Measurements from ENCODE around the gene C1QL2.

C1QL2 gene

DNA sequence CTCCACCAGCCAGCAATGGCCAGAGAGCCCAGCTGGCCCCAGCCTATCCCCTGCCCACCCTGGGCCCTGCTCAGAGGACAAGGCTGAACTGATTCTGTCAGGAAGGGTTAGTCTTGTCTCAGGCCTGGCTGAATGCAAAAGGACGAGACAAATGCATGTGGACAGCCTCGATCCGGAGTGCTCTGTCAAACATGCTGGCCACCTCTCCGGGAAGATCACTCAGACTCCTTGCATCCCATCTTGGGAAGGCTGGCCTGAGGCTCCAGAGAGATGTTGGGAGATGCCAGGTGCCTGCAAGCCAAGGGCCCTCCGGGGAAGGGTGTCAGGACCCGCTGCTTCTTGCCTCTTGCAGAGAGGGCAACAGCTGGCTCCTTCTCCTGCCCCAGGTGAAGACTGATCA, 20.2 kb upstream of the C1QL2 start:
- no peak for DNase-seq

DNA sequence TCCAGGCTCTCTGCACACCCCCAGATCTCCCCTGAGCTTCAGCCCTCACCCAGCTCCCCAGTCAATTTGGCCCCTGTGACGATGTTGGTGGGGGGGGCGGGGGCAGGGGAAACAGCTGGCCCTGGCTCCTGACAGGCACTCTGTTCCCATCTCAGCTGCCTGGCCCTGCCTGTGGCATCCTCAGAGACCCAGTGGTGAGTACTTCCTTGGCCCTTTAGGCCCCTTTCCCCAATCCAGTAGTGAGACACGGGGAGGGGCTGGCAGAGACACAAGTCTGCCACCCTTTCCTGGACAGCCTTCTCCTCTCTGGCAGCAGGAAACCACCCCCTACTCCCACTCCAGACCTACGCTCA, 19.3 kb upstream of the C1QL2 start:
- no peak for DNase-seq

DNA sequence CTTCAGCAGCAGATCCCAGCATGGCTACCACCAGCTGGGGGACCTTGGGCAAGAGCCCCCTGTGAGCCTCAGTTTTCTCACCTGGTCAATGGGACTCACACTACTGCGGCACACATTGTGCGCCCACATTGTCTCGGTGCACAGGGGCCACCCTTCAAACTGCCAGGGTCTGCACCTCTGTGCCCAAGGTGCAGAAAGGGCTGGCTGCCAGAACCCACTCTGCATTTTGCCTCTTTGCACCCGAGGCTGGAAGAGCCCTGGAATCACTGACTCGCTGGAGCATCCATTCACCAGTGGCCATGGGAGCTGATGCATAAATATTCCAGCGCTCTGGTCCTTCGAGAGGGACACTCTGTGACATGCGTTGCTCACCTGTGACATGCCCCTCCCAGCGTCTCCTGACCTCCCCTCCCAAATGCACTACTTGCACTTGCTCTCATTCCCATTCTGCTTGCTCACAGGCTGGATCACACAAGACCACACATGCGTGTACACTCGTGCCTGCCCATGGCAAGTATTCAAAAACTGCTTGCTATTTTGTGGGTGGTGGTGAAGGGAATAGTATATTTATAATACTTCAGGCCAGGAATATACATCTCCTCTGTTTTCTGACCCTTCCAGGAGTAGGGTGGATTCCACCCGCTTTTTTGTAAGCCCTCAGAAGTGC, 18.8 kb upstream of the C1QL2 start:
- no peak for DNase-seq

DNA sequence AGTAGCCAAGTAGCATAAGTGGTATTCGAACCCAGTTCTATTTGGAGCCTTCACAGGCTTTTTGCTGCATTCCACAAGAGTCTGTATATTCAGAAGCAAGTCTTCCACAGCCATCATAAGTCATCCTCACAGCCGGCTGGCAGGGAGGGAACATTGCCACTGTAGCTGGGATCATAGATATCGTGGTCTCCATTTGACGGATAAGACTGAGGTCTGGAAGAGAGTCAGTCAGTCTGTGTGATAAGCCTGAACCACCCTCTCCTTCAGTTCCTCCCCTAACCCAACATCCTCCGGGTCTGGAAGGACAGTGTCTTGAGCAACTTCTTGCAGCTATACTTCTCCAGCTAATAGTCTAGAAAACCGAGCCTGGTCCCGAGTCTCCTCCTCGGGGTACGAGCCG, 17.0 kb upstream of the C1QL2 start:
- DNase-seq, result no peak

DNA sequence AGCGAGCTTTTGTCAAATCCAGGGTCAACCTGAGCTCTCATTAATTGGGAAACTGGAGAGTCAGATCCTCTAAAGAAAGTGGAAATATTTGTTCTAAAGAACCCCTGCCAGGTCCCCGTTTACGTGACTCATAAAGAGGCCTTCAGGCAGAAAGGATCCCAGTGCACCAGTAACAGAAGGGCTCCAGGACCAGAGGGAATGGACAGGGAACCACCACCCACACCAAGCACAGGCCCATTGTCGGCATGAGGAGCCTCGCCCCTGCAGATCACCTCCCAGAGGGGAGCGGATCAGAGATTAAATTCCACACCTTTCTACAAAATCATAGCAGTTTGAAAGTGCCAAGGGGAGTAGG, 16.4 kb upstream of the C1QL2 start:
- no peak for DNase-seq

DNA sequence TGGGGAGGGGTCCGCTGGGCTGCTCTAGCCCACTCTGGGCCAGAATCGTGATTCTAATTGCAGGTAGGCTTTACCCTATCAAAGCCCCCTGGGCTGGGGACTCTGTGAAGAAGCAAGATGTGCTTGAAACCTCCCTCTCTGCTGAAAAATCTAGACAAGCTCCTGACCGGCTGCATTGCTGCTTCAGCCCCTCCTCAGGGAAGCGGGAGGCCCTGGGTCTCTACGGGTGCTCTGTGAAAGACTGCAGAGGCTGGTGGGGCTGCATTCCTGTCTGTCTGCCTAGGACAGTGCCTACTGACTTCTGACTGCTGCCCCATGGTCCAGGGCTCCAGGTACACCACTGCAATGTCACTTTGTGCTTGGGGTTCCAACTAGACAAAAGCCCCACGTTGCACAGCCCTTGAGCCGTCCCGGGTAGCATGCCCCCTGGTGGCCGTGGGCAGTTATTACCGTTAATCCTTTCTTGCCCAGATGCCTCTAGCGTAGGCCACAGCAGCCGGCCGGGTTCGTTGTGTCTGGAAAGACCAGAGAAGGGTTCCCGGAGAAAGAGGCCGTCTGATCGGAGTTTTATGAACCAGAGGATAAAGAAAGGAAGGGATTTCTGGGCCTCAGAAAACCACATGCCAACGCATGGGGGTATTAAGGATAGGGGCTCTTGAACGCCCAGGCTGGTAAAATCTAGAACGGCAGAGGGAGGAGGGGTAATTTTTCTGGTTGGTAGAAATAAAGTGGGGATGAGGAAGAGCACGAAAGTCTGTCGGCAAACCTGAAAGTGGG, 15.9 kb upstream of the C1QL2 start:
- peak; percentile 28 for DNase-seq

DNA sequence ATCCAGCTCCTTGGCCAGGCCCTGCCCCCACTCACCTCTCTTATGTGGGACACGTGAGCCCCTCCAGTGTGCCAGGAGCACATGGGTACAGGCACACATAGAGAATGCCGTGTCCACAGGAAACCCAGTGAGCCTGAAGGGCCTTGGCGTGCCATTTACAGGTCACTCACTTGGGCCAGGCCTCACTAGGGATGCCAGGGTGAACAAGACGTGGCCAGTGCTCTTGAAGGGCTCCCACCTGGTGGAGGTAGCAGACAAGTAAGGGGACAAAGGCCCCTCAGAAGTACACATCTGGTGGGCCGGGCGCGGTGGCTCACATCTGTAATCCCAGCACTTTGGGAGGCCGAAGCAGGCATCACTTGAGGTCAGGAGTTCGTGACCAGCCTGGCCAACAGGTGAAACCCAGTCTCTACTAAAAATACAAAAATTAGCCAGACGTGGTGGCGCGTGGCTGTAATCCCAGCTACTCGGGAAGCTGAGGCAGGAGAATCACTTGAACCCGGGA, 15.1 kb upstream of the C1QL2 start:
- no peak for DNase-seq

DNA sequence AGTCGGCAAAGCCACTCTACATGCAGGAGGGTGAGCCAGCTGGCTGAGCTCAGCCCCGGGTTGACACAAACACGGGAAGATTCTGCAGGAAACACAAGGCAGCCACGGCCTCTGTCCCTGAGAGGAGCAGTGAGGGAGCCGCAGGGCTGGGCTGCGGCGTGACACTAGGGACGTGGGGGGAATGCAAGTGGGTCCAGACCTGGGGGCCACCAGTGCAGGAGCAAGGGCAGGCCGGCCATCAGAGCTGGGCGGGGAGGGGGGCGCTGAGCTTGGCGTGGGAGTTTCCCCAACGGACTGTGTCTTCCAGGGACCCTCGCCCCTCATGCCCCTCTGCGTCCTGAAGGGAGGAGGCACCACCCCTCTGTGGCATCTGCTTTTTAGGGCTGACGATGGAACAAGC, 12.0 kb upstream of the C1QL2 start:
- no peak for DNase-seq

DNA sequence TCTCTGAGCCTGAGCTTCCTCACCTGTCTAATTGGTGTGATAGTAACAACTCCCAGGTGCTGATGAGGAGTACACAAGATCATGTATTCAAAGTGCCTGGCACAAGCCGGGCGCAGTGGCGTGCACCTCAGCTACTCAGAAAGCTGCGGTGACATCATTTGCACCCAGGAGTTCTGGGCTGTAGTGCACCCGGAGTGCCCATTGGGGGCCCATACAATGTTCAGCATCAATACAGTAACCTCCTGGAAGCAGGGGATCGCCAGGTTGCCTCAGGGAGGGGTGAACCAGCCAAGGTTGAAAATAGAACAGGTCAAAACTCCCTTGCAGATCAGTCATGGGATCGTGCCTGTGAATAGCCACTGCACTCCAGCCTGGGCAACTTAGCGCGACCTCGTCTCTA, 11.2 kb upstream of the C1QL2 start:
- no peak for DNase-seq

DNA sequence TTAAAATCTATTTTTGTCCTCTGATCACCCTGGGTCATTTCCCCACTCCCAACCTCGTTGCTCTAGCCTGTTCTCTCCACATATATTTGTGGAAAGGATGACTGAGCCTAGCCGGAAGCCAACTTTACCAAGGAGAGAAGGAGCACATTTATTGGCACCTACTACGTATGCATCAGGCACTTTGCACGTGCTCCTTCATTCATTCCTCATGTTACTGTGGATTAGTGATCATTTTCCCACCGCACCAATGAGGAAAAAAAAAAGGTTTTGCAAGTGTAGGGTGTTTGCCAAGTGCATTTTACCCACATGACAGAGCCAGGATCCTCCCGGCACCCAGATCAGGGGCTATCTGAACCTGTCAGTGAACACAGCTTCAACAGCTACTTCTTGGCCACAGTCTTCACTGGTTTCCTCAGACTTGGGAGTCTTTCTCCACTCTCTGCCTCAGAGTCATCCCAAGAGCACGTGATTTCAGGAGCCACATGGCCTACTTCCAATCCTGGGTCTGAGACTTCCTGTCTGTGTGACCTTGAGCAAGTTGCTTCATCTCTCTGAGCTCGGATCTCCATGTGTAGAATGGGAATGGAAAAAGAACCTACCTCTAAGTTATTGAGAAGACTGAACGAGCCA, 1.9 kb upstream of the C1QL2 start:
- no peak for DNase-seq

DNA sequence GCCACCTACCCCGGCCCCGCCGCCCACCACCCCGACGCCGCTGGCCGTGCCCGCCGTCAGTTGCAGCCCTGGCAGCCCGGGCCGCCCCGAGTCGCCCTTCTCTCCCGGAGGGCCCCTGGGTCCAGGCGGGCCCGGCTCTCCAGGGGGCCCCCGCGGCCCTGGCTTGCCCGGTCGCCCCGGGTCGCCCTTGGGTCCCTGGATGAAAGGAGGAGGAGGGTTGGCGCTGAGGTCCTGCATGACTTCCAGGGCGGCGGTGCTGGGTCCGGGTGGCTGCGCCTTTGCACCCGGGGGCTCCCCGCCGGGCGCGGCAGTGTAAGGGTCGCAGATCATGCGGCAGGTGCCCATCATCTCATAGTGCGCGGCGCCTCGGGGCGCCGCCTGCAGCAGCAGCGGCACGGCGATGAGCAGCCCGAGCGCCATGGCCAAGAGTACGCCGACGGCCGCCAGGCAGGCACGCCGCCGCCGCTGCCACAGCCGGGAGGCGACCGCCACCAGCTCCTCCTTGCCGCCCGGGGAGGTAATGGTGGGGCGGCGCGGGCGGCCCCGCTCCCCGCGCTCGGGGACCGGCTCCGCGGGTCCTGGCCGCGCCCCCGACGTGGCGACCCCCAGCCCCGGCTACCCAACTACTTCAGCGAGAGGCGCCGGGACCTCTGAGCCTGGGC, 570 bp downstream of the C1QL2 start:
- no peak for DNase-seq

DNA sequence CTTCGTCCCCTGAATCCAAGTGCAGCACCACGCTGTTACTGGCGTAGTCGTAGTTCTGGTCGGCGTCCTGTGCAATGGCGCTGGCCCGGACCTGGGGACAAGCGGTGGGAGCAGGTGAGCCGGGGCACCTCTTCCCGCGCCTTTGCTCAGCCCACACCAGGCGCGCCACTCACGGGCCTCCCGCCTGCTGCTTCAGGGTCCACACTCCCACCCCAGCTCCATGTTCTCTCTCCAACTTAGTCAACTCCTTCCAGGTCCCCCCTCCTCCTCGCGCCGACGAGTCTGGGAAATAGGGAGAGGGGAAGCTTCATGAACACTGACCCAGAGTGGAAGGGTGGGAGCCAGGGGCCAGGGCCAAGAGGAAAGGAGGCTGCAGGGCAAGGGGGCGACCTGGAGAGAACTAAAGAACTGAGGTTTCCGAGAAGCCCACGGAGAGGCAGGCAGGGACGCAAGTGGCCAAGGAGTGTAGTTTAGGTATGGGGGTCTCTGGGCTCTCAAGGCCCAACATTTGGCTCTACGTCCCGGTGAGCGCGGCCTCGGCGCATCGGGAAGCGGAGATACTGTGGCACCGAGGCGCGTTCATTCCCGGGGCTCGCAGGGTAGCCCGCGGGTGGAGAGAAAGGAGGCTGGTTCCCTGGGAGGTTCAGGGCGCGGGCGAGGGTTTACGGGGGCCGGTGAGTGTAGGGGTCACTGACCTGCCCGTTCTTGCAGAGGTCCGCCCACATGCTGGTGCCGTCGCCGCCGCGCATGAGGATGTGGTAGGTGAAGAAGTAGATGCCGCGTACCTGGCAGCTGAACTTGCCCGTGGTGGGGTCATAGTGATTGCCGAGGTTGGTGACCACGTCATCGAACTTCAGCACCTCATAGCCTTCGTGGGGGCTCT, 1.4 kb downstream of the C1QL2 start:
- no peak for DNase-seq

DNA sequence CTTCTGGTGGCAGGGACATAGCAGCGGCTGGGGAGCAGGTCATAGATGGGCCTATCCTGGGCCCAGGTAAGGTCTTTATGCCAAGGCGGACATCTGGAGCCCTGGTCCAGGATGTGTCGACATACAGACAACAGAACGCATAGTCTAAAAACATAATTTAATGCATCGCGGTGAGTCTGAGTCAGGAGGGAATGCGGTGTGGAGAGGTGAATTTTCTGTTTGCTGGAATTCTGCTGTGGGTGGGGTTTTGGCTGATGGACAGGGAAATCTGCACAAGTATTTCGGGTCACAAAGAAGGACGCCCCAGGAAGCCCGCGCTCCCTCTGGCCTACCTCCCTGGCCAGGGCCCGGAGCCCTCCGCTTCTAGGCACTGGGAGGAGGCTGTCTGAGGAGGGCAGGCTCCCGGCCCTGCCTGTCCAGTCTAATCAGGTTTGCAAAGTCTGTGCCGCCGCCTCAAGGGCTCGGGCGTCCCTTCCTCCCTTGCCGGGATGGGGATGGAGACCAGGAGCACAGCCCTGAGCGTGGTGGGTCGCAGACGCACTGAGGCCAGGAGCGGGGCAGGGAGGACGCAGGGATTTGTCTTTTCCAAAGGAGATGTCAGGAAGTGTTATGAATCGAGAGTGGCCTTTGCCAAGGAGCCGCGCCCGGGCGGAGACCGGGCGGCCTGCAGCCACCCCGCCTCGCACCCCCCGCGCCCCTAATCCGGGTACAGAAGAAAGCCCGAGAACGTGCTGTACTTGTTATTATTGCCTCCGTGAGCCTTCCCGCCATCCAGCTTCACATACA, 2.3 kb downstream of the C1QL2 start:
- DNase-seq, result no peak

DNA sequence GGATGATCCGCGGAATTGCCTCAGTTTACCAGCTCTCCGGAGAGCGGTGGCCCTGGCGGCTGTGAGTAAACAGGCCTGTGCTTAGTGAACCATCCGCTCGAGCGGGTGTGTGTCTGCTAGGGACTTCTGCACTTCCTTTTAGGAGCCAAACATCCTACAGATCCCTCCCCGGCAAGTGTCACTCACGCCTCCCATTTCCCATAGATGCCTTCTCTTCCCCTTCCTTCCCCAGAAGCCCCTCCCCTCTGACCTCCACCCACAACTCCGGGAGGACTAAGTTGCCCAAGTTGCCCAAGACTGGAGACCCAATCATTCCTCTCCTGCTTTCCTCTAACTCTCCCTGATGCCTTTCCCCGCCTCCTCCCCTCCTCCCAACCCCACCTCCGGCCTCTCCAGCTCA, 2.9 kb downstream of the C1QL2 start:
- no peak for DNase-seq

DNA sequence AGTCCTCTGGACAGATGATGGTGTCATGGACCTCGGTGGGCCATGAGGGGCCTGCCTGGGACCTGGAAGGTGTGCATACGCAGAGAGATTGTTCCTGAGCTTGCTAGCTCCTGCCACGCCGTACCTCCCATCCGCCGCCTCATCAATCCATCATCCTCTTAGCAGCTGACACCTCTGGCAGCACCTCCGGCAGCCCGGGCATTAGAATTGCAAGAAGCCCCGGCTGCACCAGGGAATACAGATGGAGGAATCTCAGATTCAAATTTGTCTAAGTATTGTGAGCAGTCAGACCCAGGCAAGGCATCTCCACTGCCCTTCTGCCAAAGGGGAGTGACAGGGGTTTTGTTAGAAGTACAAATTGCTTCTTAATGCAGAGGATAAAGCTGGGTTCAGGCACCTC, 4.5 kb downstream of the C1QL2 start:
- DNase-seq, result no peak

DNA sequence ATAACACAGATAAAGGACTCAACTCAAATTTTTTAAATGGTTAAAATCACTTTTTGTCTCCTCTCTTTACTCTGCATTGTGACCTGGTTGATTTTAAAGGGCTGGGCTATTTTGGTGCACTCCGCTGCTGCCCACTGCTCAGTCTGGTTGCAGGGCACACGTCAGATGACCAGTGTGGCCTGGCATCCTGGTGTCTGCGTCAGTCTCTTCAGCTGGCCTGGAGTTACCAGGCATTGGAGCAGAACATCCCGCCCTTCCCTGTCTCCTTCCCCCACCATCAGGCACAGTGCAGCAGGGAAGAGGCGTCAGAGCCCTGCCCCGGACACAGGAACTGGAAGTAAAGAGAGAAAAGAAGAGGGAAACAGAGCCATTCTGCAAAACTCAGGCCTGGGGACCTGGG, 8.9 kb downstream of the C1QL2 start:
- DNase-seq, result no peak

DNA sequence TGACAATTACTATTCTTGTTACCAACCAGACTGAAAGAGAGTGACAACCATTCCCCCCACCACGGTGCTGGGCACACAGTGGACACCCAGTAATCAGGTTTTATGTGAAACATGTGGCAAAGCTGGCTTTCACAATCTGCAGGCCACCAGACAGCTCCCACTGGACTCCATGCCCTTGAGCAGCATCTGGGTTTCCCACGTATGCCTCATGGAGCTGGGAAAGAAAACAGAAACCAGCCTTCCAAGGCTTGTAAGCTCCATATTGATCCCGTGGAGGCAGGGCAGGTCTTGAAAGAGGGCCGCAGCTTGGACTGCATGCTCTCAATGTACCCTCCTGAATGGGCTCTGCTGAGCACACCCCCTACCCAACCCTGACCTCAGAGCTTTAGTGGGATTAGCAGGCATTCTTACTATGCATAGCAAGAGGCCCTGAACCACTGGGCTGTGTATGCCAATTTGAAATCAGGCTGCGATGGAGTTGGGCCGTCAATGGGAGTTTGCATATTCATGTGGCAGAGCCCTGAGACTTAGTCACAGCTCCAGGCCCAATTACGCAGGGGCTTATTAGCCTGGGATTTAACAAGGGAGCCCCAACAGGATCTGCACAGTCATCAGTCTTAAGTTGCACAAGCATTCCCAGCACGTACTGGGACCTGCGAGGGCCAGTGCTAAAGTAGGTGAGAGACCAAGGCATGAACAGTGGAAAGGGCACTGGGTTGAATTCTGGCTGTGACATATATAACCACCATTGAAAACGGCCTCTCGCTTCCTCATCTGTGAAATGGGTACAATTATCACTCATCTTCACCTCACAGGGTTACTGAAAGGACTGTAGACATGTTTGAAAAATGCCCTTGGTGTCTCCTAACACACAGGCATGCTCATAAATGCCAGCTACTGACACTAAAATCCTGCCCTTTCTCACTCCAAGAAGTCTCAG, 10.5 kb downstream of the C1QL2 start:
- DNase-seq, result no peak

DNA sequence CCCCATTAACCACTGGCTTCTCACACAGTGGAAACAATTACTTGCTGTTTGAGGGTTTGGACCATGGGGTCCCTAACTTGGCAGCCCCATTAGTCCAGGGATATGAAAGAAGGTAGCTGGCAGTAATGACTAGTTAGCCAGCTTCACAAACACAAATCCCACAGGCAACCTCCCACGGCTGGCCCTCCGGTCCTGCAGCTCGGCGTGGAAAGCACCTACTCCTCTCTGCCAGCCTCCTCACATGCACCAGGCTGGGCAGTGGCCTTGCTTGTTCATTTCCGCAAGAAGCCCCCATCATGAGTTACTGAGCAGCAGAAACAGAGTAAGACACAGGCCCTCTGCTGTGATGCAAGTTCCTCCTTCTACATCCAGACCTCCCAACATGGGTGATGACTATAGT, 13.7 kb downstream of the C1QL2 start:
- no peak for DNase-seq

DNA sequence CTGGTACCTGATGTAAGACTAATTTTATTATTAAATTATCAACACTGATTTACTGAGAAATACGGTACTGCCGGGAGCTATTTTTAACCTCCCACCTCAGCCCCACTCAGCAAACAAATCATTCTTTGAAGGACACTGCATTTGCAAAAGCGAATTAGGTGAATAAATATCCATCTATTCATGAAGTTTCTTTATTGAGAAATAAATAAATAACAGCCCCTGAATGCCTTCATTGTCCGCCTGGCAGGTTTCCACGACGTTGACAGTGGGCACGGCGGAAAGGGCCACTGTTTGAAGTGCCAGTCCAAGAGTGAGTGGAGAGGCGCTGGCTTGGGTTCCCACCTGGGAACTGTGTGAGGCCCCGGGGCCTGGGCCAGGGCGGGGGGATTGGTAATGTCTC, 15.7 kb downstream of the C1QL2 start:
- DNase-seq, result no peak

DNA sequence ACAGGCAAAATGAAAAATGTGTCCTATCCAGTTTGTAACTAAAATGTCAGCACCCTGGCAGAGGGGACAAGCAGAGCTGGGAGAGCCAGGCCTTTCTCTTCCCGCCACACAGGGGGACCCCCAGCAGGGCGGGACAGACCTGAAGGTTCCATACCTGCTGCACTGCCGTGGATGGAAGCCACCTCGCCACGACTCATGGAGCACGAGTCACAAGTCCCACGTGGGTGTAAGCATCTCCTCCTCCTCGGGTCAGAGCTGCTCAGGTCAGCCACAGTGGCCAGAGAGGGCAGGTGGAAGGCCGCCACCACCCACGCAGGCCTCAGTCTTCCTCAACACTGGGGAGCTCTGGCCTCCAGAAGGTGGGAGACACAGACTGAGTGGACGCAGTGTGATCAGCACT, 21.0 kb downstream of the C1QL2 start:
- DNase-seq, result no peak

DNA sequence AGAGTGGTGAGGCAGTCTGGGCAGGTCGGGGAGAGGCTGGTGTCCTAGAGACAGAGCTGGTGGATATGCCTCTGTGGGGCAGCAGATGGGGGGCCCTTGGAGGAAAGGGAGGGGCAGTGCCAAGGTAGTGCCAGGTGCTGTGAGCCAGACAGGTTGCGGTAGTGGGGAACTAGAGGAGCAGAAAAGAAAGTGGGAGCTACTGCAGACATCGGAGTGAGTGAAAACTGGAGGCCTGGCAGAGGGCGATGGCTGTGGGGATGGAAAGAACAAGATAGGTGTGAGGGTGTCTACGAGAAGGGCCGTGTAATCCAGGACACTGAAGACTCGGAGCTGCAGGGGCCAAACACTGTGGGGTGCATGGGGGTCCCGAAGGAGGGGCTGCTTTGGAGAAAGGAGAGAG, 21.7 kb downstream of the C1QL2 start:
- no peak for DNase-seq

Measured in femur (tissue), 1 donor.